Neural crest cell (in vitro differentiated cells): ENCODE measurements around the gene SORBS2. TPM values are rescaled to one million over a fixed set of nuclear protein-coding genes. Genes with fewer than 3 reads are reported as not detected.

ENCODE experiments used
- DNase-seq: peaks from one replicate; pipeline ENCODE4 v3.0.0; 2021; ENCODE audit warnings: low read depth, mixed read lengths, low spot score
- H3K27ac Mint-ChIP-seq: one replicate; pipeline ENCODE4 v1.8.0; 2021; ENCODE audit warnings: mild to moderate bottlenecking, mixed read lengths; ENCODE audit not compliant: unreplicated experiment
- H3K27me3 Mint-ChIP-seq: 2 replicates; pipeline ENCODE4 v1.8.0; 2021; ENCODE audit warnings: low read depth, mild to moderate bottlenecking, mixed read lengths
- H3K36me3 Mint-ChIP-seq: 2 replicates; pipeline ENCODE4 v1.8.0; 2021; ENCODE audit warnings: low read depth, mild to moderate bottlenecking, mixed read lengths
- H3K4me1 Mint-ChIP-seq: 2 replicates; pipeline ENCODE4 v1.8.0; 2021; ENCODE audit warnings: mixed read lengths
- H3K4me3 Mint-ChIP-seq: one replicate; pipeline ENCODE4 v1.8.0; 2021; ENCODE audit warnings: mild to moderate bottlenecking, mixed read lengths
- H3K9me3 Mint-ChIP-seq: 2 replicates; pipeline ENCODE4 v1.8.0; 2021; ENCODE audit warnings: mixed read lengths
- total RNA-seq: library from RNA; stranded (reverse); gene quantifications from 2 replicates; pipeline ENCODE4 v1.2.1, GENCODE V29; 2021
- TF ChIP-seq, protein P1 (sequence below): fragments of 200-600 bp; sonication (generic); conservative IDR thresholded peaks from 2 replicates; pipeline ENCODE4 v1.5.0; 2021; ENCODE audit warnings: antibody characterized with exemption, mild to moderate bottlenecking

SORBS2 gene
- total RNA-seq, 1 donor from 2014 or later, result 42.3 TPM

DNA sequence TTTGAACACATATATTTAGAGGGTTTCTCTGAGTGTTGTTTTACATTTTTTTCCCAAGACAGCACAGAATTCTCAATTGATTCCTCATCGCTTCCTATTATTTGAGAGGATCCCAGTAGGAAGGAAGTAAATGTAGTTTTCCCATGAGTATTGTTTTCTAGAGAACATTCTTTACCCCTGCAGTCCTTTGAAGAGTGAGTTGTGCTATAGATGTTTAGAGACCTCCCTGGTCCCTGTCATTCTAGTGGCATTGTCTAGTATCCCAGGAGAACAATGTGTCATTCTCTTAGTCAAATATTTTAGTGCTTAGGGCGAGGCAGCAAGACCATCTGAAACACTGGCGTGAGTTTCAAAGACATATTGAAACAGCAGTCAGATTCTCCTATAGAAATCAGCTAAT is 32.5 kb downstream of the SORBS2 start:
- no peak for DNase-seq
- Mint-ChIP-seq H3K4me1 (peaks cover 45% of the 10 kb centered on the region), H3K36me3 (no peaks in the 10 kb centered on the region), H3K4me3 (no peak overlapping the region), H3K27ac (peak overlapping the region; percentile 20), H3K27me3 (no peaks in the 10 kb centered on the region), H3K9me3 (no peaks in the 10 kb centered on the region)
- TF ChIP-seq, protein P1, sequence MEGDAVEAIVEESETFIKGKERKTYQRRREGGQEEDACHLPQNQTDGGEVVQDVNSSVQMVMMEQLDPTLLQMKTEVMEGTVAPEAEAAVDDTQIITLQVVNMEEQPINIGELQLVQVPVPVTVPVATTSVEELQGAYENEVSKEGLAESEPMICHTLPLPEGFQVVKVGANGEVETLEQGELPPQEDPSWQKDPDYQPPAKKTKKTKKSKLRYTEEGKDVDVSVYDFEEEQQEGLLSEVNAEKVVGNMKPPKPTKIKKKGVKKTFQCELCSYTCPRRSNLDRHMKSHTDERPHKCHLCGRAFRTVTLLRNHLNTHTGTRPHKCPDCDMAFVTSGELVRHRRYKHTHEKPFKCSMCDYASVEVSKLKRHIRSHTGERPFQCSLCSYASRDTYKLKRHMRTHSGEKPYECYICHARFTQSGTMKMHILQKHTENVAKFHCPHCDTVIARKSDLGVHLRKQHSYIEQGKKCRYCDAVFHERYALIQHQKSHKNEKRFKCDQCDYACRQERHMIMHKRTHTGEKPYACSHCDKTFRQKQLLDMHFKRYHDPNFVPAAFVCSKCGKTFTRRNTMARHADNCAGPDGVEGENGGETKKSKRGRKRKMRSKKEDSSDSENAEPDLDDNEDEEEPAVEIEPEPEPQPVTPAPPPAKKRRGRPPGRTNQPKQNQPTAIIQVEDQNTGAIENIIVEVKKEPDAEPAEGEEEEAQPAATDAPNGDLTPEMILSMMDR, result no peak

DNA sequence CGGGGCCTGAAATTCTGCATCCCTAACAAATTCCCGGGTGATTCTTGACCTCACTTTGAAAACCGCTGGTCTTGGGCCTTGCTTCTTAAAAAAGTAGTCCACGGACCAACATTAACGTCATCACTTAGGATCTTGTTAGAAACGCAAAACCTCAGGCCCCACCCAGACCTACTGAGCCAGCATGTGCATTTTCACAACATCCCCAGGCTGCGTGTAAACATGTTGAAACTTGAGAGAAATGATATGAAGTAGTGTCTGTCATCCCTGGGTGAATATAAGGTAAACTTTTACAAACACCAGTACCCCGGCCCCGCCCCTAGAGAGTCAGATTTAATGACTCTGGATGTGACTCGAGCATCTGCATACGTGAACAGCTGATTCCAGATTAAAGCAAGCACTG is 33.7 kb downstream of the SORBS2 start:
- Mint-ChIP-seq H3K36me3 (no peaks in the 10 kb centered on the region), H3K27me3 (no peaks in the 10 kb centered on the region), H3K4me1 (peaks cover 52% of the 10 kb centered on the region), H3K27ac (no peak overlapping the region), H3K4me3 (no peak overlapping the region), H3K9me3 (no peaks in the 10 kb centered on the region)
- DNase-seq, result no peak
- TF ChIP-seq, protein P1, result no peak

DNA sequence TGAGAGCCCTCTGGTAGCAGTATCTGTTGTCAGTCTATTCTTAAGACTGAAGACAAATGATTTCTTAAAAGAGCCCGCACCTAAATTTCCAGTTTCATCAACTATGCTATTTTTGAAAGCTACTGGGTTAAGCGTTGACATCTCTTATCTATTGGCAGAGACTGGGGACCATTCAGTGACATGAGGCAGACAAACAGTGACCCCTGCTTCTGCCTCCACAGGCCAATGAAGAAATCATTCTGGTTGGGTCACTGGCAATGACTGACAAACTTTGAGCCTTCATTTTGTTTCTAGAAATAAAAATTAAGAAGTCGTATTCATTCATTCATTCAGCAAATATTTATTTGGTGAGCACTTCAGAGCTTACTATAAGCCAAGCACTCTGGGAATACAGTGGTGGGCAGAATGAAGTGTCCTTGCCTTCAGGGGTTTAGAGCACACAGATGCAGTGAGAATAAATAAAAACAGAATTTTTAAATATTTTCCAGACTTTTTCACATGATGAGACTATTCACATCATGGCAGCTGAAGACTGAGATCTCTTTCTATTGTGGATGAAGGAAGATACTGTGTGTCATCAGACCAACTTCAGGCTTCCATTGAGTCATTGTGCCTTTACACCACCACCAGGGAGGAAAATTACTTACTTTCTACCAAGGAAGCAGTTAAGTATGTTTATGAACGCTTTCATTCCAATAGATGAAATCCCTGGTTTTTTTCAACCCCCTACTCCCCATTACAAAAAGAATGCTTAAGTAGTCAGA is 36.0 kb downstream of the SORBS2 start:
- DNase-seq, result no peak
- Mint-ChIP-seq H3K27me3 (no peaks in the 10 kb centered on the region), H3K4me1 (peaks cover 58% of the 10 kb centered on the region), H3K4me3 (no peak overlapping the region), H3K36me3 (peaks cover 3% of the 10 kb centered on the region), H3K27ac (no peak overlapping the region), H3K9me3 (no peaks in the 10 kb centered on the region)
- TF ChIP-seq, protein P1, result no peak

DNA sequence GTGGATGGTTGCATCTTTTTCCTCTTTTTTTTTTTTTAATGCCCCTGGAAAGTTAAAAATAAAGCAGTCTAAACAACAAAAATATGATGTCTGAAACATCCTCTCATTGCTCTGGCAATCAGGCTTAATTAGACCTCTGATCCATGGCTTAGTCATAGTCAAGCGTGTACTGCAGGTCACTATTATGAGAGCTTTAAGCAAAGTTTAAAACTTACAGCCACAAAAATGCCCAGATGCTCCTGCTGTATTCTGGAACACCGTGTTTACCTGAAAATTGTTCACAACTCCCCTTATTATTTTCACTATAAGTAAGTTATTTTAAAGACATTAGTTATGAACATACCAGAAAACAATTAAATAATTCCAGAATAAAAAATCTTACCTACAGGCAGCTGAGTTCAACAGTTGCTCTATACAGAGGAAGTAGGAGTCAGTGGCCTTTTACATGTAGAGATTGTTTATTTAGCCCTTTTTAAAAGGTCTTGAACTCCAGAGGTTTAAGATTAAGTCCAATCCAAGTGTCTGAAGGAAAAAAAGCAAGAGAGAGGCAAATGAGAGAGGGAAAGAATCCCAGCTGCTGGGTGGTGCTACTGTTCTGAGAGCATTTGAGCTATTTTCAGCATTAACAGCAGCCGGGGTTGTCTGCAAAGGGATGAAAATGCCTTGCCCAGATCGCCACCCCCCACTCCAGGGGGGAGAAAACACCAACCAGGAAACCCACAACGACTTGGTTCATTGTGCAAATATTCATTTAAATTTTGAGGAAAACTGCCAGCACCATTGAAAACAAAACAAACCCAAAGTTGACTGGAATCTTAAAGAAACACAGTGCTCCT is 36.9 kb downstream of the SORBS2 start:
- H3K4me3 Mint-ChIP-seq, result peak overlapping the region; percentile 6
- no peak for DNase-seq
- peaks cover 3% of the 10 kb centered on the region for H3K36me3 Mint-ChIP-seq
- TF ChIP-seq, protein P1, result no peak
- no peaks in the 10 kb centered on the region for H3K9me3 Mint-ChIP-seq
- no peaks in the 10 kb centered on the region for H3K27me3 Mint-ChIP-seq
- peaks cover 52% of the 10 kb centered on the region for H3K4me1 Mint-ChIP-seq
- H3K27ac Mint-ChIP-seq, result no peak overlapping the region

DNA sequence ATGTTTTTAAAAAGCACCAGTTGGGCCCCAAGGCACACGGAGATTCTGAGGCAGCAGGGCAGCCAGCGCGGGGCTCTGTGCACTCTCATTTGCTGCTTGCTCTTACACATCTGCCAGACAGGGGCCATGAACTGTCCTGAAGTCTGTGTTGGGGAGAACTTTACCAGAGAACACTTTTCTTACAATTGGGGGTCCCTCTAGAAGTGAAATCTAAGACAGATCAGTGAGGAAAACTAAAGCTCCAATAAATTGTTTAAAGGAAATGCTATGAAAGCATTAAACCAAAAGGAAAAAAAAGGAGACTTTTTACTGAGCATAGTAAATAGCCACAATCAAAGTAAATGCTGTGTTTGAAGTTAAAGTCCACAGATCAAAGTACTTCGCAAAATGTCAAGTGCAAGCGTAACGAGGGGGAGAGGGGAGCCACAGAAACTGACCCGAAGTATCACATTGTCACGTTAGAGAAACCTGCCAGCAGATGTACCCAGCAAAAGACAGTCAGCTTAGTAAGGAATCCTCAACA is 37.8 kb downstream of the SORBS2 start:
- Mint-ChIP-seq H3K36me3 (peaks cover 3% of the 10 kb centered on the region), H3K4me1 (peaks cover 45% of the 10 kb centered on the region), H3K4me3 (peak overlapping the region; percentile 28), H3K9me3 (no peaks in the 10 kb centered on the region), H3K27me3 (no peaks in the 10 kb centered on the region), H3K27ac (no peak overlapping the region)
- DNase-seq, result no peak
- TF ChIP-seq, protein P1, result no peak
